Measurements from ENCODE around the gene LCN15. TPM values are rescaled to one million over a fixed set of nuclear protein-coding genes. Genes with fewer than 3 reads are reported as not detected.

Gene LCN15
- total and polyA plus RNA-seq, 2 of the 13 experiments (the other 11 are each of a cell fraction or from before 2014, with no cell fraction given) = 1.3 to 53.7 TPM

DNA sequence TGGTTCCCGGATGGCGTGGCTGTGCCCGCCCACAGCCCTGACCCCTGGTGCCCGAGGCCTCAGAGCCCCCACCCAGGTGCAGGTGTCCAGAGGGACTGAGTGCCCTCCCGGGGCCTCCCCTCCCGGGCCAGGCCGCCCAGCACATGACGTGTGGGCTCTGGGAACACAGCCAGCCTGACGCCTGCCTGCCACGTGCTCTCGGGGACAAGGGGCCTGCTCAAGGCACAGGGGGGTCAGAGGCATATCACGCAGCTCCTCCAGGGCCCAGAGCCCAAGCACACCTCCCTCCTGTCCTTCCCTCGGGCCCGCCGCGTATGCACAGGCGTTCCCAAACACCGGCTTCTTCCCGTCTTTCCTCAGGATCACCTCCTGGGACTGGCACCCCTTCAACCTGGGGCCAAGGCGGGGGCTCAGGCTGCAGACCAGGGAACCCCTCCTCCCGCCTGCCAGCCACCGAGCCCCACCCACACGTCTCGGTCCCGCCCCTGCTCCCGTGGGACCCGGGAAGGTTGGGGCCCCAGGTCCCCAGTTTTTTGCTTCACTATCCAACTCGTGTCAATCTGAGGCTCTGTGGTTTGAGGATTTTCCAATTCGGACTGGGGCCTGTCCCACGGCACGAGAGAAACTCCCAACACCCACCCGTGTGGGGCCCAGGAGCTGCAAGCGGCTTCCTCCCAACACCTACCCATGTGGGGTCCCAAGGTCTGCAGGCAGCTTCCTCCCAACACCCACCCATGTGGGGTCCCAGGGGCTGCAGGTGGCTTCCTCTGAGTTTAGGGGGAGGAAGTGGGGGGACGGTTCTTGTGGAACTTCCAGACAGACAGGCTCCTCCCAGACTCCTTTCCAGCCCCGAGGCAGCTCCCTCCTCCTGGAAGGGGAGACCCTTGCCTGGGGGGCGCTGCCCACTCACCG, 23.1 kb downstream of the LCN15 start (continued):
- TF ChIP-seq, protein P1, sequence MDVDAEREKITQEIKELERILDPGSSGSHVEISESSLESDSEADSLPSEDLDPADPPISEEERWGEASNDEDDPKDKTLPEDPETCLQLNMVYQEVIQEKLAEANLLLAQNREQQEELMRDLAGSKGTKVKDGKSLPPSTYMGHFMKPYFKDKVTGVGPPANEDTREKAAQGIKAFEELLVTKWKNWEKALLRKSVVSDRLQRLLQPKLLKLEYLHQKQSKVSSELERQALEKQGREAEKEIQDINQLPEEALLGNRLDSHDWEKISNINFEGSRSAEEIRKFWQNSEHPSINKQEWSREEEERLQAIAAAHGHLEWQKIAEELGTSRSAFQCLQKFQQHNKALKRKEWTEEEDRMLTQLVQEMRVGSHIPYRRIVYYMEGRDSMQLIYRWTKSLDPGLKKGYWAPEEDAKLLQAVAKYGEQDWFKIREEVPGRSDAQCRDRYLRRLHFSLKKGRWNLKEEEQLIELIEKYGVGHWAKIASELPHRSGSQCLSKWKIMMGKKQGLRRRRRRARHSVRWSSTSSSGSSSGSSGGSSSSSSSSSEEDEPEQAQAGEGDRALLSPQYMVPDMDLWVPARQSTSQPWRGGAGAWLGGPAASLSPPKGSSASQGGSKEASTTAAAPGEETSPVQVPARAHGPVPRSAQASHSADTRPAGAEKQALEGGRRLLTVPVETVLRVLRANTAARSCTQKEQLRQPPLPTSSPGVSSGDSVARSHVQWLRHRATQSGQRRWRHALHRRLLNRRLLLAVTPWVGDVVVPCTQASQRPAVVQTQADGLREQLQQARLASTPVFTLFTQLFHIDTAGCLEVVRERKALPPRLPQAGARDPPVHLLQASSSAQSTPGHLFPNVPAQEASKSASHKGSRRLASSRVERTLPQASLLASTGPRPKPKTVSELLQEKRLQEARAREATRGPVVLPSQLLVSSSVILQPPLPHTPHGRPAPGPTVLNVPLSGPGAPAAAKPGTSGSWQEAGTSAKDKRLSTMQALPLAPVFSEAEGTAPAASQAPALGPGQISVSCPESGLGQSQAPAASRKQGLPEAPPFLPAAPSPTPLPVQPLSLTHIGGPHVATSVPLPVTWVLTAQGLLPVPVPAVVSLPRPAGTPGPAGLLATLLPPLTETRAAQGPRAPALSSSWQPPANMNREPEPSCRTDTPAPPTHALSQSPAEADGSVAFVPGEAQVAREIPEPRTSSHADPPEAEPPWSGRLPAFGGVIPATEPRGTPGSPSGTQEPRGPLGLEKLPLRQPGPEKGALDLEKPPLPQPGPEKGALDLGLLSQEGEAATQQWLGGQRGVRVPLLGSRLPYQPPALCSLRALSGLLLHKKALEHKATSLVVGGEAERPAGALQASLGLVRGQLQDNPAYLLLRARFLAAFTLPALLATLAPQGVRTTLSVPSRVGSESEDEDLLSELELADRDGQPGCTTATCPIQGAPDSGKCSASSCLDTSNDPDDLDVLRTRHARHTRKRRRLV (CRISPR knock-in tag; IDR thresholded peaks at IDR 0.05) = no peak
- TF ChIP-seq ETV6 (CRISPR knock-in tag; conservative IDR thresholded peaks at IDR 0.05) (no peak), ZNF335 (CRISPR knock-in tag; IDR thresholded peaks at IDR 0.05) (no peak), PAF1 (CRISPR knock-in tag; IDR thresholded peaks at IDR 0.05) (no peak), CHD4 (IDR thresholded peaks at IDR 0.05; ENCODE audit: borderline replicate concordance, low read length) (no peak), ZC3H13 (CRISPR knock-in tag; IDR thresholded peaks at IDR 0.05) (no peak), HNF4A (CRISPR knock-in tag; IDR thresholded peaks at IDR 0.05) (0 out of 2 replicates have a peak, but pooled peaks have one; percentile 7), ZFP90 (CRISPR knock-in tag; IDR thresholded peaks at IDR 0.05; ENCODE audit: borderline replicate concordance) (no peak), ZNF768 (CRISPR knock-in tag; IDR thresholded peaks at IDR 0.05) (no peak), ZBTB1 (CRISPR knock-in tag; IDR thresholded peaks at IDR 0.05; ENCODE audit: borderline replicate concordance) (no peak), DR1 (CRISPR knock-in tag; IDR thresholded peaks at IDR 0.05) (no peak)
- TF ChIP-seq, protein P2, sequence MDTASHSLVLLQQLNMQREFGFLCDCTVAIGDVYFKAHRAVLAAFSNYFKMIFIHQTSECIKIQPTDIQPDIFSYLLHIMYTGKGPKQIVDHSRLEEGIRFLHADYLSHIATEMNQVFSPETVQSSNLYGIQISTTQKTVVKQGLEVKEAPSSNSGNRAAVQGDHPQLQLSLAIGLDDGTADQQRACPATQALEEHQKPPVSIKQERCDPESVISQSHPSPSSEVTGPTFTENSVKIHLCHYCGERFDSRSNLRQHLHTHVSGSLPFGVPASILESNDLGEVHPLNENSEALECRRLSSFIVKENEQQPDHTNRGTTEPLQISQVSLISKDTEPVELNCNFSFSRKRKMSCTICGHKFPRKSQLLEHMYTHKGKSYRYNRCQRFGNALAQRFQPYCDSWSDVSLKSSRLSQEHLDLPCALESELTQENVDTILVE (CRISPR knock-in tag; IDR thresholded peaks at IDR 0.05) = 0 out of 2 replicates have a peak, but pooled peaks have one; percentile 29
- TF ChIP-seq, protein P3, sequence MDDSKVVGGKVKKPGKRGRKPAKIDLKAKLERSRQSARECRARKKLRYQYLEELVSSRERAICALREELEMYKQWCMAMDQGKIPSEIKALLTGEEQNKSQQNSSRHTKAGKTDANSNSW (CRISPR knock-in tag; IDR thresholded peaks at IDR 0.05; ENCODE audit: borderline replicate concordance) = no peak
- TF ChIP-seq, protein P4, sequence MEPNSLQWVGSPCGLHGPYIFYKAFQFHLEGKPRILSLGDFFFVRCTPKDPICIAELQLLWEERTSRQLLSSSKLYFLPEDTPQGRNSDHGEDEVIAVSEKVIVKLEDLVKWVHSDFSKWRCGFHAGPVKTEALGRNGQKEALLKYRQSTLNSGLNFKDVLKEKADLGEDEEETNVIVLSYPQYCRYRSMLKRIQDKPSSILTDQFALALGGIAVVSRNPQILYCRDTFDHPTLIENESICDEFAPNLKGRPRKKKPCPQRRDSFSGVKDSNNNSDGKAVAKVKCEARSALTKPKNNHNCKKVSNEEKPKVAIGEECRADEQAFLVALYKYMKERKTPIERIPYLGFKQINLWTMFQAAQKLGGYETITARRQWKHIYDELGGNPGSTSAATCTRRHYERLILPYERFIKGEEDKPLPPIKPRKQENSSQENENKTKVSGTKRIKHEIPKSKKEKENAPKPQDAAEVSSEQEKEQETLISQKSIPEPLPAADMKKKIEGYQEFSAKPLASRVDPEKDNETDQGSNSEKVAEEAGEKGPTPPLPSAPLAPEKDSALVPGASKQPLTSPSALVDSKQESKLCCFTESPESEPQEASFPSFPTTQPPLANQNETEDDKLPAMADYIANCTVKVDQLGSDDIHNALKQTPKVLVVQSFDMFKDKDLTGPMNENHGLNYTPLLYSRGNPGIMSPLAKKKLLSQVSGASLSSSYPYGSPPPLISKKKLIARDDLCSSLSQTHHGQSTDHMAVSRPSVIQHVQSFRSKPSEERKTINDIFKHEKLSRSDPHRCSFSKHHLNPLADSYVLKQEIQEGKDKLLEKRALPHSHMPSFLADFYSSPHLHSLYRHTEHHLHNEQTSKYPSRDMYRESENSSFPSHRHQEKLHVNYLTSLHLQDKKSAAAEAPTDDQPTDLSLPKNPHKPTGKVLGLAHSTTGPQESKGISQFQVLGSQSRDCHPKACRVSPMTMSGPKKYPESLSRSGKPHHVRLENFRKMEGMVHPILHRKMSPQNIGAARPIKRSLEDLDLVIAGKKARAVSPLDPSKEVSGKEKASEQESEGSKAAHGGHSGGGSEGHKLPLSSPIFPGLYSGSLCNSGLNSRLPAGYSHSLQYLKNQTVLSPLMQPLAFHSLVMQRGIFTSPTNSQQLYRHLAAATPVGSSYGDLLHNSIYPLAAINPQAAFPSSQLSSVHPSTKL (CRISPR knock-in tag; IDR thresholded peaks at IDR 0.05) = no peak; the same call in 1 of the 2 replicates
- TF ChIP-seq, protein P5, sequence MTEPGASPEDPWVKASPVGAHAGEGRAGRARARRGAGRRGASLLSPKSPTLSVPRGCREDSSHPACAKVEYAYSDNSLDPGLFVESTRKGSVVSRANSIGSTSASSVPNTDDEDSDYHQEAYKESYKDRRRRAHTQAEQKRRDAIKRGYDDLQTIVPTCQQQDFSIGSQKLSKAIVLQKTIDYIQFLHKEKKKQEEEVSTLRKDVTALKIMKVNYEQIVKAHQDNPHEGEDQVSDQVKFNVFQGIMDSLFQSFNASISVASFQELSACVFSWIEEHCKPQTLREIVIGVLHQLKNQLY (CRISPR knock-in tag; IDR thresholded peaks at IDR 0.05) = peak; percentile 95
